ENCODE results near the gene HUS1B. TPM values are rescaled to one million over a fixed set of nuclear protein-coding genes. Genes with fewer than 3 reads are reported as not detected.
A peak's percentile ranks its signal among the peaks of the same experiment; 100 is the strongest.

HUS1B gene
- total and polyA plus RNA-seq, 2 experiments from 2014 or later, result 1.2 TPM; not detected in 1

GRCh38 chr6:692858-693722, 36.2 kb upstream of the HUS1B start, which contains the start of gene EXOC2:
Gene EXOC2 (minus strand): TSS chr6:693139. CDS start chr6:637818, 55,321 bp downstream.
- Histone ChIP-seq H3K36me3 (no peaks in the 10 kb centered on the region), H3K27me3 (no peaks in the 10 kb centered on the region), H3K27ac (peak within 1 kb of the TSS; percentile 29), H3K9me3 (ENCODE audit: low read depth) (no peaks in the 10 kb centered on the region), H3K4me1 (ENCODE audit: low read depth) (peaks cover 4% of the 10 kb centered on the region), H3K4me3 (peak within 1 kb of the TSS; percentile 51)
- peak; percentile 4 for TF ChIP-seq CTCF (IDR thresholded peaks at IDR 0.05; ENCODE audit: low read depth, low read length)
- peak; percentile 86 to 93 for DNase-seq (ENCODE audit: low read depth in 1 of 2, low spot score in 1 of 2)

GRCh38 chr6:692356-692851, 35.5 kb upstream of the HUS1B start:
- Histone ChIP-seq H3K4me3 (peak overlapping the region; percentile 51), H3K36me3 (no peaks in the 10 kb centered on the region), H3K27ac (peak overlapping the region; percentile 29), H3K9me3 (ENCODE audit: low read depth) (no peaks in the 10 kb centered on the region), H3K27me3 (no peaks in the 10 kb centered on the region), H3K4me1 (ENCODE audit: low read depth) (peaks cover 4% of the 10 kb centered on the region)
- DNase-seq (ENCODE audit: low read depth in 1 of 2, low spot score in 1 of 2), result peak; percentile 35
- TF ChIP-seq CTCF (IDR thresholded peaks at IDR 0.05; ENCODE audit: low read depth, low read length), result no peak

- no peak overlapping the region for H3K4me3 ChIP-seq
- peaks cover 4% of the 10 kb centered on the region for H3K4me1 ChIP-seq (ENCODE audit: low read depth)
- no peaks in the 10 kb centered on the region for H3K27me3 ChIP-seq
- no peaks in the 10 kb centered on the region for H3K9me3 ChIP-seq (ENCODE audit: low read depth)
- no peak for DNase-seq (ENCODE audit: low read depth in 1 of 2, low spot score in 1 of 2)
- H3K27ac ChIP-seq, result no peak overlapping the region
- H3K36me3 ChIP-seq, result no peaks in the 10 kb centered on the region
- TF ChIP-seq CTCF (IDR thresholded peaks at IDR 0.05; ENCODE audit: low read depth, low read length), result no peak
Observed at GRCh38 chr6:689223-689622, 32.3 kb upstream of the HUS1B start.

- Histone ChIP-seq H3K36me3 (no peaks in the 10 kb centered on the region), H3K27ac (no peak overlapping the region), H3K4me1 (ENCODE audit: low read depth) (peaks cover 8% of the 10 kb centered on the region), H3K27me3 (no peaks in the 10 kb centered on the region), H3K9me3 (ENCODE audit: low read depth) (no peaks in the 10 kb centered on the region), H3K4me3 (no peak overlapping the region)
- peak; percentile 8 to 16 for DNase-seq (ENCODE audit: low read depth in 1 of 2, low spot score in 1 of 2)
- TF ChIP-seq CTCF (IDR thresholded peaks at IDR 0.05; ENCODE audit: low read depth, low read length), result peak; percentile 23
Observed at GRCh38 chr6:686497-686896, 29.6 kb upstream of the HUS1B start.

DNA sequence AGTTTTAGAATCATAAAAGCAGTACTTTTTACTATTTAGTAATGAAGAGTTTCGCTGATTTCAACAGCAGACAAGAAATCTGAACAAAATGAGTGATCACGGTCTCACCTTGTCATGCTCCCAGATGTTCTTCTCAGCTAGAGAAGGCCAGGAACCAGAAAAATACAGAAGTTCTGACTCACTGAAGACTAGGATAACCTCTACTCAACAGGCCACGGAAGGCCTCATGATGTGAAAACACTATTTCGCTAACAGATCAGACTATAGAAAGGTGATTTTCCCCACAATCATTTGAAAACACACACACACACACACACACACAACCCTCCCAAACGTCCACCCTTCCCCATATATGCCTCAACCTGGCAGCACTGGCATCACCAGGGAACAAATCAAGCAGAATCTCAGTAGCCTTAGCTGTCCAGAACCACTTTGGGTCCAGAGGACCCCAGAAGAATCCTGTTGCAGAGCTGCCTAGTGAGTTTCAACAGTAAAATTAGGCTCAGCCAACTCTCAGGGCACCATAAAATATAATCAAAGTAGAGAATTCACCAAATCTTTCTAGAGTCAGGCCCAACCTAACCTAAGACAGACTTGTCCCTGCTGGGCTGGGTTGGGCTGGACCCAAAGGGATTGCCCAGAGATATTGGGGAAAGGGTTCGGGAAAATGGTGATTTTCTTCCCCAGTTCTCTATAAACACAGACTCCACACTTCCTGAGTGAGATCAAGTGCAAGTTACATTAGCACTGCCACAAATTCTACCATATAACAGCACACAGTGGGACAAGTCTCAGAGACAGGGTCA, 28.1 kb upstream of the HUS1B start:
- H3K4me1 ChIP-seq (ENCODE audit: low read depth), result peaks cover 8% of the 10 kb centered on the region
- peak in 1 of 2 donors; percentile 47 for DNase-seq (ENCODE audit: low read depth in 1 of 2, low spot score in 1 of 2)
- no peak overlapping the region for H3K27ac ChIP-seq
- no peaks in the 10 kb centered on the region for H3K9me3 ChIP-seq (ENCODE audit: low read depth)
- no peak for TF ChIP-seq CTCF (IDR thresholded peaks at IDR 0.05; ENCODE audit: low read depth, low read length)
- no peaks in the 10 kb centered on the region for H3K36me3 ChIP-seq
- no peak overlapping the region for H3K4me3 ChIP-seq
- H3K27me3 ChIP-seq, result no peaks in the 10 kb centered on the region

Measured in cardiac muscle cell (in vitro differentiated cells and primary cell).